Gastrocnemius medialis (tissue), 4 donors: Measurements from ENCODE around the gene LRRK1.

ENCODE experiments used
- POLR2A ChIP-seq, 2 donors: fragments of 450-650 bp; IDR thresholded peaks; one replicate each; pipeline ENCODE4 v1.6.1; 2017; ENCODE audit warnings: antibody characterized with exemption in 2 of 2, mild to moderate bottlenecking in 2 of 2, moderate library complexity in 2 of 2
- TF ChIP-seq, protein P1 (sequence below), 5 experiments: fragments of 450-650 bp in 3 of 5; fragments of 200-600 bp in 2 of 5; sonication (generic) in 2 of 5; IDR thresholded peaks in 4 of 5; conservative IDR thresholded peaks in 1 of 5; 1 replicate in 4 of 5; 2 replicates in 1 of 5; pipeline ENCODE4 v1.5.1; 2016 to 2019; ENCODE audit warnings: antibody characterized with exemption in 5 of 5, mild to moderate bottlenecking in 3 of 5, moderate library complexity in 3 of 5

DNA sequence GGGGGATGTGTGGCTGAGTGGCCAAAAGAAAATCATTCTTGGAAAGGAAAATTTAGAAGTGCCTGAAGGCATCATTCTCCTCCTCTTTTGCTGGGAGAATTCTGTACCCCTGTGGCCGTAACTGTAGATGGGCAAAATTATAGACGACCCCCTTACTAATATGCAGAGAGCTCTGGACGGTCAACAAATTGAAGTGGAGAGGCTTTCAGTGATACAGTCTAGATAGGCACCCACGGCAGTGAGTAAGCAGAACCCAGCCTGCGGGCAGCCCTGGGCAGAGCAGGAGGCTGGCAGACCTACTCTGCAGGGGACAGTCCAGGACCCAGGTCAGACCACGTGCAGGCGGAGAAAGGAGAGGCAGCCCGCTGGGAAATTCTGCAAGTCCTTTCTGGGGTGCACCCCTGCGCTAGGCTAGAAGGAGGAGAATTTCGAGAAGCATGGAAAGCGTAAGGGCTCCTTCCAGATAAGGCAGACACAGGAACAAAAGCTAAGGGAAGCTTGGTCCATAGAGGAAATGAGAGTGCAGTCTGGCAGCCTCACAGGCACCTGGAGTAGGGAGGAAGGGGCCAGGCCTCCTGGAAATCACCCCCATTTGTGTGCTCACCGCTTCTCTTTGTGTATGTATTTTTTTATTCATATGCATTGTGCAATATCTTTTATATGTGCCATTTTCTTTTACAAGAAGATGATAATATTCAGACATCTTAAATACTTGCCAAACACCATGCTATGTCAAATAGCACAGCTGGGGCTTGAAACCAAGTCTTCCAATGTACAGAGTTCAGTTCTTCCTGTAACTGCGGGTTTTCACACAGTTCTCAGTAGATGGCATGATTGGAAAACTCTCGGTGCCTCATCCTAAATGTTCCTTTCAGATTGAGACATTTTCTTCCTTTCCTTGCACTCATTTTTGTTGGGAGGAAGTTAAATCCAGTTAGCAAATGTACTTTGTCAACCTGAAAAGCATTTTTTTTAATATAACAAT lies 40.2 kb downstream of the LRRK1 start:
- TF ChIP-seq, protein P1, sequence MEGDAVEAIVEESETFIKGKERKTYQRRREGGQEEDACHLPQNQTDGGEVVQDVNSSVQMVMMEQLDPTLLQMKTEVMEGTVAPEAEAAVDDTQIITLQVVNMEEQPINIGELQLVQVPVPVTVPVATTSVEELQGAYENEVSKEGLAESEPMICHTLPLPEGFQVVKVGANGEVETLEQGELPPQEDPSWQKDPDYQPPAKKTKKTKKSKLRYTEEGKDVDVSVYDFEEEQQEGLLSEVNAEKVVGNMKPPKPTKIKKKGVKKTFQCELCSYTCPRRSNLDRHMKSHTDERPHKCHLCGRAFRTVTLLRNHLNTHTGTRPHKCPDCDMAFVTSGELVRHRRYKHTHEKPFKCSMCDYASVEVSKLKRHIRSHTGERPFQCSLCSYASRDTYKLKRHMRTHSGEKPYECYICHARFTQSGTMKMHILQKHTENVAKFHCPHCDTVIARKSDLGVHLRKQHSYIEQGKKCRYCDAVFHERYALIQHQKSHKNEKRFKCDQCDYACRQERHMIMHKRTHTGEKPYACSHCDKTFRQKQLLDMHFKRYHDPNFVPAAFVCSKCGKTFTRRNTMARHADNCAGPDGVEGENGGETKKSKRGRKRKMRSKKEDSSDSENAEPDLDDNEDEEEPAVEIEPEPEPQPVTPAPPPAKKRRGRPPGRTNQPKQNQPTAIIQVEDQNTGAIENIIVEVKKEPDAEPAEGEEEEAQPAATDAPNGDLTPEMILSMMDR (IDR thresholded peaks at IDR 0.05 in 4 of 5, conservative IDR thresholded peaks at IDR 0.05 in 1 of 5), result no peak
- no peak for TF ChIP-seq POLR2A (IDR thresholded peaks at IDR 0.05)
